Kidney epithelial cell (primary cell): ENCODE measurements around the gene KAT6B. TPM values are rescaled to one million over a fixed set of nuclear protein-coding genes. Genes with fewer than 3 reads are reported as not detected.

Experiments used
- DNase-seq: peaks from one replicate; pipeline ENCODE4 v3.0.0-alpha.2; 2010; ENCODE audit warnings: low read depth
- H3K27me3 ChIP-seq: 2 replicates; pipeline ENCODE4 v1.6.0; 2011; ENCODE audit warnings: low read length; ENCODE audit not compliant: control insufficient read depth, insufficient read depth
- H3K36me3 ChIP-seq: 2 replicates; pipeline ENCODE4 v1.5.1; 2011; ENCODE audit warnings: low read length; ENCODE audit not compliant: control insufficient read depth, insufficient read depth
- H3K4me3 ChIP-seq: 2 replicates; pipeline ENCODE4 v1.5.1; 2011; ENCODE audit warnings: low read depth, mild to moderate bottlenecking, control low read depth, low read length
- CTCF ChIP-seq: IDR thresholded peaks from 2 replicates; pipeline ENCODE4 v1.5.1; 2011; ENCODE audit warnings: mild to moderate bottlenecking, moderate library complexity, low read length, control low read depth, inconsistent platforms; ENCODE audit not compliant: insufficient read depth, poor library complexity, severe bottlenecking
- total RNA-seq: library from RNA; depleted of rRNA; stranded (reverse); fragments of >200 nt; gene quantifications from 2 replicates; pipeline ENCODE4 v1.2.3, GENCODE V29; 2015

The KAT6B gene
- total RNA-seq, 1 donor from 2014 or later: 8.0 TPM

GRCh38 chr10:74967911-74968666, 141.7 kb downstream of the KAT6B start:
- DNase-seq: no peak
- Histone ChIP-seq H3K36me3 (no peaks in the 10 kb centered on the region), H3K4me3 (no peak overlapping the region), H3K27me3 (no peaks in the 10 kb centered on the region)
- no peak for TF ChIP-seq CTCF

- TF ChIP-seq CTCF: no peak
- Histone ChIP-seq H3K27me3 (no peaks in the 10 kb centered on the region), H3K4me3 (no peak overlapping the region), H3K36me3 (no peaks in the 10 kb centered on the region)
- no peak for DNase-seq
Observed at GRCh38 chr10:74968667-74969061, 142.3 kb downstream of the KAT6B start.

GRCh38 chr10:74969093-74969492, 142.7 kb downstream of the KAT6B start:
- Histone ChIP-seq H3K27me3 (no peaks in the 10 kb centered on the region), H3K4me3 (no peak overlapping the region), H3K36me3 (no peaks in the 10 kb centered on the region)
- TF ChIP-seq CTCF: no peak
- DNase-seq: no peak

- DNase-seq: no peak
- H3K36me3 ChIP-seq: no peaks in the 10 kb centered on the region
- H3K27me3 ChIP-seq: no peaks in the 10 kb centered on the region
- no peak for TF ChIP-seq CTCF
- H3K4me3 ChIP-seq: no peak overlapping the region
Observed at GRCh38 chr10:74969530-74969929, 143.1 kb downstream of the KAT6B start.

GRCh38 chr10:74973741-74974392, 147.5 kb downstream of the KAT6B start:
- no peak for DNase-seq
- no peak for TF ChIP-seq CTCF
- no peak overlapping the region for H3K4me3 ChIP-seq
- H3K36me3 ChIP-seq: no peaks in the 10 kb centered on the region
- H3K27me3 ChIP-seq: no peaks in the 10 kb centered on the region
